ENCODE measurements around the gene XIRP1.
"Not testable (repeated sequence)": the region's sequence is repeated elsewhere in the genome, so short reads cannot be mapped to it uniquely, and the experiment has no call there.

XIRP1 gene

DNA sequence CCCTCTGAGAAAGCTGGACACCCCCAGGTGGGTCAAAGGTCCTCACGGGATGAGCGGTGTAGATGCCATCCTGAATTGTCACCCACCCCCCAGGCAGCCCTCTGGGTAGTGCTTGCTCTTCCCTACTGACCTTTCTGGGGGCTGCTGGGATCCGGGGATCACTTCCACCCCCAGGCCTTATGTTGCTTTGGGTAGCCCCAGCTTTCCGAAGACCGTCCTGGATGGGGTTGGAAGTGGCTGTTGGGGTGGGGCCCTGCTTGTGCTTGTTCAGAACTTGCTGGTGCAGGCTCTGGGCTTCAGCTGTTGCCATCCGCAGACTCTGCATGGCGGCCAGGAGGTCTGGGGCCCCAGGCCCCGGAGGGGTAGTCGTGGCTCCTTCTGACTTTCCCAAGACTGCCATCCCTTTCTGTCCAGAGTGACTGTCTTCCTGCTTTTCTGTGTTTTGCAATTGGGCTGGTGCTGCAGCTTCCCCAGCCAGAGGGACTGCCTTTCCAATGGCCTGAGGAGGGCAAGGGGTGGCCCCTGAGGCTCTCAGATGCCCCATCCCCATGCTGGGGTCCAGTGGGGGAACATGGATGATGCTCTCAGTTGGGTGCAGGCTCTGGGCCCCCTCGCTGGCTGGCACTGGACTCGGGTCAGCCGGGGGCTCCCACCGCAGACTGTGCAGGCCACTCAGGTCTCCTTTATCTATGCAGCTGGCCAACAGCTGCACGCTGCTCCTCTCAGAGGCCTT lies 6.3 kb downstream of the XIRP1 start:
- no peak for DNase-seq

DNA sequence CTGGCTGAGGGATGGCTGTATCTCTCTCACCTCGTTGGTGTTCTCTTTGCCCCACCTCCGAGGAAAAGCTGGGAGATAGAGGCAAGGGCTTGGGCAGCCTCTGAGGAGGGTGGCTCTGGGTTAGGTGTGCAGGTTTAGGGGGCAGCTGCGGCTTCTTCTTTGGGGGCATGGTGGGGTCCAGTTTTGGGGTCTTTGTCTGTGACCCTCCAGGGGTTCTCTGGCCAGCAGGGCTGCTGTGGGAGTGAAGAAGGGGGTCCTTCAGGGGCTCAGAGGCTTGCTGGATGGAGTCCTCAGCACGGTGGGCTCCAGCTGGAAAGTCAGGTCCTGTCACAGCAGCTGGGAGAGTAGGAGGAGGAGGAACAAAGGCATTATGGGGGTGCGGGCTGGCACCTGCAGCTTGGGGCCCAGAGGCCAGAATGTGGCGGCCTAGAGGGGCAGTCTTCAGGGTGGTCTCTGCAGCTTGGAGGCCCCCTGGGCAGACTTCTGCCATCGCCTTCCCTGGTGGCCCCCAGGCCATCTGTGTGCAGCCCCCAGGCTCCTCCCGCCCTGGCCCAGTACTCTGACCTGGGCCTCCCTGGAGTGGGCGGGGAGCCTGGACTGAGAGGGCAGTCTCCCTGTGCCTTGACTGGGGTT lies 7.0 kb downstream of the XIRP1 start:
- no peak for DNase-seq

DNA sequence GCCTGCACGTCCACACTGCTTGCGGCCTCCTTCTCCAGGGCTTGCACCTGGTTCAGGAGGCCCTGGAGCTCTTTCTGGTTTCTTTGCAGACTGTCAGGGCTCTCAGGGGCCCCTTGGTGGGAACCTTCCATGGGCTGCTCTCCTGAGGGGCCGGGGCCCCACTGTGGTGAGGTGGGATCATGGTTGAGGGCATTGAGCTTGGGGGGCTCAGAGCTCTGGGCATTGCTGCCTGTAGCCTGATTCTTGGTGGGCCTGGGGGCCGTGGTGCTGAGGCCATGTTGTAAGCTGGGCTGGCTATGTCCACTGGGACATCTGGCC lies 7.5 kb downstream of the XIRP1 start:
- DNase-seq = no peak

DNA sequence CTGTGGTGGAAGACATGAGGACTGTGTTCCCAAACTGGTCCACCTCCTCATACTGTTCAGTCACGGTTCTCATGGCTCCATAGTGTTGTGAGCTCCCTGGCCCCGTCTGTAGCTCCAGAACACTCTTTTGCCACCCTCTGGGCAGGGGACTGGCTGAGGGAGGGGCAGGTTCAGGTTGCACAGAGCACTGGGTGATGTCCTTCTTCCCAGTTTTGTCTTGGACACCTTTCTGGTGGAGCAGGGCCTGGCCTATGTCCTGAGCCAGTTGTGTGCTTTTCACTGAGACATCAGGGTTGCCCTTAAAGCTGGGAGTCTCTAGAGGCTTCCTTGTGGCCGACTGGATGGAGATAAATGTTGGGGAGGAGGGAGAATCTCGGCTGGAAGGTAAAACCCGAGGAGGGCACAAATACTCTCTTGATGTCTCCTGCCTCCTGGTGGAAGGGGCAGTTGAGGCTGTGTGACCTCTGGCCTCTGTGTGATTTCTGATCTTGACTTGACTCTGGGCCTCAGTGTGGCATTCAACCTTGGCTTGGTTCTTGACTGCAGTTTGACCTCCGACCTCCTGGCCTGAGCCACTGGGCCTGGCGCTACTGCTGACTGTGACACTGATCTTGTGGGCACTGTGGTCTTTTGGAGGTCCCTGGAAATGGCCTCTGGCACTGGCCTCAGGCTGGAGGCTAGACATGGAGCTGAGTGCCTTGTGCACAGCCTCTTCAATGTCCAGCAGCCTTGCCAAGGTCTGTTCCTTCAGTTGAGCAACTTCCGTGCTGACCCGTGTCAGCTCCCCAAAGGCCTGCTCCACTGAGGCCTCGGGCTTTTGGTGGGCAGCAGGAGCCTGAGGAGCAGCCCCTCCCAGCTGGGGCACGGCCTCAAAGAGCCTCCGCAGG lies 8.1 kb downstream of the XIRP1 start:
- DNase-seq = no peak

DNA sequence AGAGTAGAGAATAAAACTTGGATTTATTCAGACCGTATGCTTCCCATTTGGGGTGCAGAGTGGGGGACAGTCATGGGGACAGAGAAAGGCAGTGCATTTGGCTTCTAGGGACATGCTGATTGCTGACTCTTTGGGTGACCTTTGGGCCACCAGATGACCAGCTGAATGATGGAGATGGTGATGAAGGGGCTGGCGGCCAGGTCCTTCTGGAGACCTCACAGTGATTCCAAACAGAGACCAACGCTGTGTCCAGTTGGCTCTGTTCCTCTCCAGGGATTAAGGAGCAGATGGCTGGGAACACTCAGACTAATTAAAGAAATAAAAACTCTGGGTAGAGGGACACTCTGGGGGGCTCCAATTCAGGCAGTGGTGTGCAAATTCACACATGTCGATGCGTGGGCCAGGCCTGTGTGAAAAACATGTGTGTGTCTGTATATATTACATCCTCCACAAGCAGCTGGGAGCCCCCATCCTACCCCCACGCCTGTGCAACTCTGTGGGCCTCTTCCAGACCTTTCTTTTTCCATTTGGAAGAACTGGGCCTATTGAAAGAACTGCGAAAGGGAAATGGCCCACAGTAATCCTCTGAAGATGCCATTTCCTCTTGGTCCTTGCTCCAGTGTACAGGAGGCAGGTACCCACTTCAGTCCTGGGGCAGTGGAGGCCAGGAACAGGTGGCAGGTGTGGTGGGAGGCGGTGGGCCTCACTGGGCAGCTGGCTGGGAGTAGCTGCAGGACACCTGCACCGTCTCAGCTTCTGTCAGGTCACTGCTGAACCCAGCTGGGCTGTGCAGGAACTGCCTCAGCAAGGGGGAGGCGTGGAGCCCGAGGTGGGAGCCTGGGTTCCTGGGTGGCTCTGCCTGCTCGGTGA lies 8.9 kb downstream of the XIRP1 start:
- no peak for DNase-seq

DNA sequence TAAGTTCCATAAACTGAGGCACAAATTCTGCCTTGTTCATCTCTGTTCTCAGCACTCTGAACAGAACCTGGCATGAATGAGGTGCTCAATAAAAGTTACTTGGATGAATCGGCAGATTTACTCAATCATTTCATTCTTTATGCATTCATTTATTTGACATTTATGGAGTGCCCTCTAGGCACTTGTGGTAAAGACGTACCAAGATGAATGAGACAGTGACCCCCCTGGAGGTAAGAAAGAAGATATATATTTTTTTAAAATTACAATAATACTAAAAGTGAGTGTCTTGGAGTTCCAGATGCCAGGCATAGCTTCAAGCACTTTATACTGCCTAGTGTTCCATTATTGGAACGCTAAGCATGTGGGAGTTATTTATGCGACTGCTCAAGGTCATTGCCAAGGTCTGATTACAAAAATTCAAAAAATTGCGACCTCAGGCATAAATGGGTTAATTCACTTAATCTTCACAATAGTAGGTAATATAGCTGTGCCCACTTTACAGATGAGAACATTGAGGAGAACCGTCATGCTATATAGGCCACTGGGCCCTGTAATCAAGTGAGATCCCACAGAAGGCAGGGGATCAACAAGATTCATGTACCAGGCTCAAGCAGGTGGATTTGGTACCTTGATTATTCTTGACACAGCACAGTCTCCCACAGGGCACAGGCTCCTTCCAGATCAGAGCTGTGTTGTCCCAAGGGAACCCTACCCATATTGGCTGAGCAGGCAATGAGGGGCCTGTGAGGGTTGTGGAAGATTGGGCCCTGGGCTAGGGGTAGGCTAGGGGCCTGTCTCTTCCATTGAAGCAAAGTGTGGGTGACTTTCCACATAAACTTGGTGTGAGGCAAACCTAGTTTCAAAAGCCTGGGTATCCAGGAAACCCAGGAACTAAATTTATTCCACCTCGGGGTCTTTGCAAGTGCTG lies 10.7 kb downstream of the XIRP1 start:
- DNase-seq = no peak

DNA sequence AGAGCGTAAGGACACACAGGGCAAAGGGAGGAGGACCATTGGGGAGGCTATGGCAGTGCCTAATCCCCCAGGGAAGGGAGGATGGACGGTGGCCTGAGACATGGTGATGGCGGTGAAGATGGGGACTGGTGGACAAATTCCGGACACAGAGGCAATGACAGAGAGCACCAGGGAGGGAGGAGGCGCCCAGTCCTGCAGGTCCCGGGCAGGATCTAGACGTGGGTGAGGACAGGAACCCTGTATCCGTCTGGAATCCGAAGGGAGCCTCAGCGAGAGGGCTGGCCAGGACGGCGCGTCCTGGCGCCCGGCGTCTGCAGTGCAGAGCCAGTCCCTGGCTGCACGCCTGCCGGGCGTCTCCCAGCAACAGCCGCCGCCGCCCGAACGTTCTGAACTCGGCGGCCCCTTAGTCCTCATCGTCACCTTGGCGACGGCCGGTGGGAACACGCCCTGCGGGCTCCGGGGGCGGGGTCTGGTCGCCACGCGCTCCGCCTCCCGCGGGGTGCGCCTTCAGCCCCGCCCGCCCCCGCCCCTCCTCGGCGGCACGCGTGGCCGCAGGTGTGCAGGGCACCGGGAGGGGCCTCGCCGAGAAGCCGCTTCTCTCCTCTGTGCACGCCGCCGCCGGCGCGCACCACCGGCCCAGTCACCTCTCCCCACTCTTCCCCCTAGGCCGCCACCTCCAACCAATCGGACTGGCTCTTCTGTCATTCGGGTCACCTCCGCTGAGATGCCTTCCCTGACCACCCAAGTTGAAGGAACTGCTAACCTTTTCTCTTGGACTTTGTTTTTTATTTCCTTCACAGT lies 11.6 kb downstream of the XIRP1 start:
- DNase-seq = peak; percentile 84

DNA sequence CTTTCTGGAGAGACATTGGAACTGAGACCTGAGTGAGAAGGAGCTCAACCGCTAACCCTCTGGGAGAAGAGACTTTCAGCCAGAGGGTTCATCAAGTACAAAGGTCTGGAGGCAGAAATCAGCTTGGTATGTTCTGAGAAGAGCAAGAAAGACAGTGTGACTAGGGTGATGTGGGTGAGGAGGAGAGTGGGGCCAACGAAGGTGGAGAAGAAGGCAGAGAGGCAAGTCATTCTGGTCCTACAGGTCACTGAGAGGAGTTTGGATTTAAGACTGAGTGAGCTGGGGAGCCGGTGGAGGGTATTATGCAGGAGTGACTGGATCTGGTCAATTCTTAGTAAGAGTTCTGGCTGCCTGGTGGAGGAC lies 12.2 kb downstream of the XIRP1 start:
- no peak for DNase-seq

DNA sequence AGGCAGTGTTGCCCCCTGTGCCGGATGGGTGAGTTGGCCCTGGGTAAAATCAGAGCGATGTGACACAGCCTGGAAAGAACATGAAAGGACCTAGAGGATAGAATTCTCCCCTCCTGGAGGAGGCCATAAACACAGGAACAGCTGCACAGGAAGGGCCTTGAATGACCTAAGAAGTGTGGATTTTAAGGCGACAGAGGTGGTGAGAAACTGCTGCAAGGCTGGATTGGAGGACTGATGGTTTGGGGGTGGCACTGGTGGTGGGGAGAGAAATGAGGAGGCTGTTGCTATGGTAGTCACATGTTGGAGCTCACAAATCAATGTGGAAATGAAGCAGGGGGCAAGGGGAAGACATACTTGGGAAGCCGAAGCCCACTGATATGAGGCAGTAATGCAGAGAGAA lies 13.8 kb downstream of the XIRP1 start:
- DNase-seq = no peak

DNA sequence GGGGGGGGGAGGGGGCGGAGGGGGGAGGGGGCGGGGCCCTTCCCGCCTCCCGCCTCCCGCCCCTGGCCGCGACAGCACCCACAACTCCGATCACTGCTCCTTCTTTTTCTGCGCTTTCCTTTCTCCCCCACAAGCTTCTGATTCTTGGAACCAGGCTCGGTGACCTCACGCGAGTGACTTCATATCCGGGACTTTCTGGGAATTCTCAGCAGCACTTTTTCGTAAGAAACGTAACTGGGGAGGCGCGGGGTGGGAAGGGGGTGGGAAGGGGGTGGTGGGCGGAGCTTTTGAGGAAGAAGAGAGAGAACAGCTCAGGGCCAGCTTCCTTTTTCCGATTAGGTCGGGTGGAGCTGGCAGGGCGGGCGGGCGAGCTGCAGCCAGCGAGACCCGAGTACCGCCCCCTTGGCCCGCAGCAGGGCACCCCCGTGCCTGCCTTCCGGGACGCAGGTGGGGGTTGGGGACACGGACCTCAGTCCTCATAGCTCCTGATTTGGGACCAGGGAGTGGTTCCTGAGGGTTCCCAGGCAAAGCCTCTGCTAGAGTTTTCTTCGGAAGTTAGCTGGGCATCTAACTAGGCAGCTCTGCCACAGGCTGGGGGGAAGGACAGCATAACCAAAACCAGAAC lies 14.6 kb downstream of the XIRP1 start:
- DNase-seq = peak; percentile 67

DNA sequence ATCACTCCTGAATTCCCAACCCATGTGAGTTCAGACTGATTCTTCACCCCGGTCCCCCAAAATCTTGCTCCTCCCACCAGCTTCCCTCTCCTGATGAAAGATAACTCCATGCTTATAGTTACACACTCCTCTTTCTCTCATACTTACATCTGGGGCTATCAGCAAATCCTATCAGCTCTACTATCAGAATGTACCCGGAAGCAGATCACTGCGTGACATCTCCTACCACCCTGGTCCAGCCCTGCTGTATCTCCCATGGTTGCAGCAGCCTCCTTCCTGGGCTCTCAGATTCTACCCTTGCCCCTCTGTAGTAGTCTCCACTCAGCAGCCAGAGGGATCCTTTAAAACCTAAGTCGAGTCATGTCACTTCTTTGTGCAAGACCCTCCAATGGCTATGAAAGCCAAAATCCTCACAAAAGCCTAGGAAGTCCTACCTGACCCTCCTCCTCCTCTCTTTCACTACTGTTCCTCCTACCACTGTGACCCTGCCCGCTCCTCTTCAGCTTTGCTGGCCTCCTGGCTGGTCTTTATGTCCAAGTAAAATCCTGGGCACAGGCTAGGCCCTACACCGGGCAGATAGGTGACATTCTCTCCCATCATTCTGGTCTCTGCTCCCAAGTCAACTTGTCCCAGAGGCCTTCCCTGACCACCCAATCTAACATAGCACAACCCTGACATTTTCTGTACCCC lies 16.2 kb downstream of the XIRP1 start:
- no peak for DNase-seq

DNA sequence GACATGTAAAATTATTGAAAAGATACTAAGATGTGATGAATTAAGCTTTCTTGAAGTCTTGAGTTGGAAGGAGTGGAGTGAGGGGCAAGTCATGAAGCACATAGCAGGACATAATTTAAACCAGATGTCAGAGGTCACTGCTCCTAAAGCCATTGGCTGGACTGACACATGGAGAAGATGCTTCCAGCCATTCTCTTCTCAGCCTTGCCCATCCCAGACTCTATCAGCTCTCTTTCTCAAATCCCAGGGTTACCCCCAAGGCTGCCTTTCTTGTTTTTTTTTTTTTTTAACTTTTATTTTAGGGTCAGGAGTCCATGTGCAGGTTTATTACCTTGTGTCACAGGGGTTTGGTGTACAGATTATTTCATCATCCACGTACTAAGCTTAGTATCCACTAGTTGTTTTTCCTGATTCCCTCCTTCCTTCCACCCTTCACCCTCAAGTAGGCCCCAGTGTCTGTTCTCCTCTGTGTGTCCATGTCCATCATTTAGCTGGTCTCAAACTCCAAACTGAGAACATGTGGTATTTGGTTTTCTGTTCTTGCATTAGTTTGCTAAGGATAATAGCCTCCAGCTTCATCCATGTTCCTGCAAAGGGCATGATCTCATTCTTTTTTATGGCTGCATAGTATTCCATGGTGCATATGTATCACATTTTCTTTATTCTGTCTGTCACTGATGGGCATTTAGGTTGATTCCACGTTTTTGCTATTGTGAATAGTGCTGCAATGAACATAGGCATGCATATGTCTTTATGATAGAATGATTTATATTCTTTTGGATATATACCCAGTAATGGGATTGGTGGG lies 18.9 kb downstream of the XIRP1 start:
- DNase-seq = no peak

DNA sequence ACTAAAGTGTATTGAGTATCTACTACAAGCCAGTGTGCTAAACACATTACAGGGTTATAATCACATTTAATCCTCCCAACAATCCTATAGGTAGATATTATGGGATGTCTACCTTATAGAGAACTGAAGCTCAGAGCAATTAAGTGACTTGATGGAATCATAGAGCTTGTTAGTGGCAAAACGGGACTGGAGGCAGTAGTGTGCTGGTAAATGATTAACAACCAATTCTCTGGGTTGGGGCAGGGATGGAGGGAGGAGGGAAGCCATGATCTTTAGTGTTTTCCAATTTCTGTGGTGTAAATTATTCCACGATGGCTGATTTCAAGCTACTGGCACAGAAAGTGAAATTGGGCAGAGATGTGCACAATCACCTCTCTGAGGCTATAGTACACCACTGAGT lies 20.5 kb downstream of the XIRP1 start:
- no peak for DNase-seq

DNA sequence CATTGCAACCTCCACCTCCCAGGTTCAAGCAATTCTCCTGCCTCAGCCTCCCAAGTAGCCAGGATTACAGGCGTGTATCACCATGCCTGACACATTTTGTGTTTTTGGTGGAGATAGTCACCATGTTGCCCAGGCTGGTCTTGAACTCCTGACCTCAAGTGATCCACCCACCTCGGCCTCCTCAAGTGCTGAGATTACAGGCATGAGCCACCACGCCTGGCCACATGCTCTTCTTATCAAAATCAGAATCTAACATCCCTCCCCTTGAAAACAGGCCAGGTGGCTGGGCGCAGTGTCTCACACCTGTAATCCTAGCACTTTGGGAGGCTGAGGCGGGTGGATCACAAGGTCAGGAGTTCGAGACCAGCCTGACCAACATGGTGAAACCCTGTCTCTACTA lies 21.5 kb downstream of the XIRP1 start:
- DNase-seq = not testable (repeated sequence)

DNA sequence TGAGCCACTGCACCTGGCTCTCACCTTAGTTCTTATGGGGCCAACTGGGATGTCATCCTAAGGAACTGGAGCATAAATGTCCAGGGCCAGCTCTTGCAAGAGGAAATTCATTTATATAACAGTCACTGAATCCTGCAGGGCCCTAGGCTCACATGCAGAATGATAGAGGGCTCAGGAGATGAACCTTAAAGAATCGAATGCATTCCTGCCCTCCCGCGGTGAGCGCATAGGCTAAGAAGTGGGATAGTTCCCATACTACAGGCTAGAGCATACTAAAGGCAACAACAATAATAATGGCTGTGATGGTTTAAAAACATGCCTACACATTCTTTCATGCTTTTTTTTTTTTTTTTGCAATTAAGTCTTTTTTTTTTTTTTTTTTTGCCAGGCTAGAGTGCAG lies 21.9 kb downstream of the XIRP1 start:
- no peak for DNase-seq

DNA sequence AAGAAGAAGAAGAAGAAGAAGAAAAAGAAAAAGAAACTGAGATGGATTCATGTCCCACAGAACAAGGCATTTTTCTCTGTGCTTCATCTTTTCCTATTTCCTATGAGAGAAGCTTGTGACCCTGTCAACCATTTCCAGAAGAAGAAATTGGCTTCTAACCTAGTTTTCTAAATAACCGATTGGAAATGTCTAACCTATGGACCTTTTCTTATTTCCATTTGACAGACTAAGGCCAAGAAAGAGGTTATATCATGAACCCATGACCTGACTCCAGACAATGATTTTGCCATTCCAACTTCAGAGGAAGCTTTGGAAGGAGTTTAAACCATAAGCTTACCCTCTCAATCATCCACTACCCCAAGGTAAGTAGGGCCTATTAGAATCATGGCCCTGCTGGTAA lies 22.7 kb downstream of the XIRP1 start:
- DNase-seq = no peak

DNA sequence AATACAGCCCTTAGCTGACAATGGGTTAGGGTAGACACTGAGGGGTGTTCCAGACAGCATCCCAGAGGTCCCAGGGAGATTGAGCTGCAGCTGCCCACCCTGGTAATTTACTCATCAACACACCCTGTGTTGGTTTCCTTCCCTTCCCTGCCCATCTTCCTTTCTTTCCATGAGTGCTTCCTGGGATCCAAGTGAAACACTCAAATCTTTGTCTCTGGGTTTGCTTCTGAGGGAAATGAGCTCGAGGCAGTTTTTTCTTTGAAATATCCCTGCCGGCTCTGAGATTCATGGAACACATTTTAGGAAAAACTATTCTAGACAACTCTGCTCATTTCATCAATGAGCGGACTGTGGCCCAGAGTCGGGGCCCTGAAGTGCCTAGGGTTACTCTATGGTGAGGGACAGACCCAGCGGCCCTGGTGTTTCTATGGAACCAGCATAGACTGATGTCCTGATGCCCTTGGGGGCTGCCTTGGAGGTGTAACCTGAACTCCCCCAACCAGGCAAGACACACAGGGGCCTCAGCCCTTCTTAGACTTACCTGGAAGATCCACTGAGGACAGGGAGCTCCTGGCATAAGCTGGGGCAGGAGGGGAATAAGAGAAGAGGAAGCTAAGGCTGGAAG lies 24.1 kb downstream of the XIRP1 start:
- DNase-seq = no peak

DNA sequence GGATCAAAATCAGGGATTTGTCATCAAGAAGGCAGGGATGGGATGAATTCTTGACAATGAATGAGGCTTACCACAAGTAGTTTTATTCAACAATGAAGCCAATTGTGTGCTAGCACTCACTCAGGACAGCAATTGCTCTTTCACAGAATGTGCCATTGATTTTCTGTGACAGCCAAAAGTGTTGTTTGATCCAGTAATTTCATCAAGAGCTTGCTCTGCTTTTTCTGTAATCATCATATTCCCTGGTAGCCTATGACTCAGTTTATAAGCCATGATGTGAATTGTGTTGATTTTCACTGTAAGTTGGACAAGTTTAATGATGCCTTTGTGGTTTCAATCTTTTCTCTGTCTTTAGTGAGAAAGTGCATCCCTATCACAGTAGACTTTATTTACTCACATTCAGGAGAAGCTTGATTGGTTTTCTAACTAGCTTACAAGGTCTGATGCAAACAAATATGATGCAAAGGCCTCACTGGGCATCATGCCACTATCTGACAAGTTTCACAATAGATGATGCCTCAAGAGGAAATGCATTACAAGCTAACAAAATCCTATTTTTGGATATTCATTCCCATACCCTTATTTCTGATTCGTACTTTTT lies 25.4 kb downstream of the XIRP1 start:
- DNase-seq = no peak
